Measurements from ENCODE around the gene IFNE. TPM values are rescaled to one million over a fixed set of nuclear protein-coding genes. Genes with fewer than 3 reads are reported as not detected.

The IFNE gene, protein sequence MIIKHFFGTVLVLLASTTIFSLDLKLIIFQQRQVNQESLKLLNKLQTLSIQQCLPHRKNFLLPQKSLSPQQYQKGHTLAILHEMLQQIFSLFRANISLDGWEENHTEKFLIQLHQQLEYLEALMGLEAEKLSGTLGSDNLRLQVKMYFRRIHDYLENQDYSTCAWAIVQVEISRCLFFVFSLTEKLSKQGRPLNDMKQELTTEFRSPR
- not detected in 2 replicates for total RNA-seq

GRCh38 chr9:21482213-21482612 is at the start of gene IFNE:
Gene IFNE (minus strand): TSS chr9:21482313. CDS start chr9:21481694, 619 bp downstream.
- no peaks in the 10 kb centered on the region for H3K9me3 Mint-ChIP-seq
- H3K27me3 Mint-ChIP-seq (ENCODE audit: low read depth): peaks cover 8% of the 10 kb centered on the region
- peaks cover 5% of the 10 kb centered on the region for H3K4me1 Mint-ChIP-seq (ENCODE audit: low read depth)
- intact Hi-C loops (cut with micrococcal nuclease): no loop called here
- H3K4me3 Mint-ChIP-seq (ENCODE audit: low read depth): no peak within 1 kb of the TSS
- no peak within 1 kb of the TSS for H3K27ac Mint-ChIP-seq
- DNase-seq (ENCODE audit: low spot score): no peak
- H3K36me3 Mint-ChIP-seq (ENCODE audit: low read depth): no peaks in the 10 kb centered on the region

- no peaks in the 10 kb centered on the region for H3K4me1 Mint-ChIP-seq (ENCODE audit: low read depth)
- no peak overlapping the region for H3K4me3 Mint-ChIP-seq (ENCODE audit: low read depth)
- H3K27me3 Mint-ChIP-seq (ENCODE audit: low read depth): no peaks in the 10 kb centered on the region
- intact Hi-C loops (cut with micrococcal nuclease): no loop called here
- H3K36me3 Mint-ChIP-seq (ENCODE audit: low read depth): no peaks in the 10 kb centered on the region
- H3K9me3 Mint-ChIP-seq: no peaks in the 10 kb centered on the region
- no peak for DNase-seq (ENCODE audit: low spot score)
- H3K27ac Mint-ChIP-seq: no peak overlapping the region
These were observed 46.2 kb upstream of the IFNE start for GRCh38 chr9:21528123-21528808.

DNA sequence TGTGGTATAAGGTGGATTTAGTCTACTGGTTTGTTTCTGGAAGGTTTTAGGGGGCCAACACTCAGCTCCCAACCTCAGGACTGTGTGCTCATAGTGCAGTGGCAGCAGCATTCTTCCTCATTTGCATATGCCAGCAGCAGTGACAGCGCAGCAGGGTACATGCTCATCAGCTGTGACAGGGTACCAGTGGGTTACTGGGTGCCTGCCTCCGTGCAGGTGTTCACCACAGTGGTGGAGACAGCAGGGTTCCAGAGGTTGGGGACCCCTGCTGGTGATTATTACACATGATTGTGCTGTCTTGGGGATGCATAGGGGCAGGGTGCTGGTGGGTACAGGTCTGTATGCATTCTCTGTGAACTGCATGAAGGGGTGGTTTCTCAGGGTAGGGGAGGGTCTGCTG is 45.5 kb upstream of the IFNE start:
- no peak for DNase-seq (ENCODE audit: low spot score)
- Mint-ChIP-seq H3K4me1 (ENCODE audit: low read depth) (no peaks in the 10 kb centered on the region), H3K27ac (no peak overlapping the region), H3K36me3 (ENCODE audit: low read depth) (no peaks in the 10 kb centered on the region), H3K27me3 (ENCODE audit: low read depth) (no peaks in the 10 kb centered on the region), H3K9me3 (no peaks in the 10 kb centered on the region), H3K4me3 (ENCODE audit: low read depth) (no peak overlapping the region)
- intact Hi-C loops (cut with micrococcal nuclease): no loop called here

GRCh38 chr9:21525174-21525573 is 43.1 kb upstream of the IFNE start:
- peaks cover 2% of the 10 kb centered on the region for H3K27me3 Mint-ChIP-seq (ENCODE audit: low read depth)
- intact Hi-C loops (cut with micrococcal nuclease): no loop called here
- H3K4me3 Mint-ChIP-seq (ENCODE audit: low read depth): no peak overlapping the region
- H3K4me1 Mint-ChIP-seq (ENCODE audit: low read depth): no peaks in the 10 kb centered on the region
- no peaks in the 10 kb centered on the region for H3K36me3 Mint-ChIP-seq (ENCODE audit: low read depth)
- no peaks in the 10 kb centered on the region for H3K9me3 Mint-ChIP-seq
- no peak for DNase-seq (ENCODE audit: low spot score)
- no peak overlapping the region for H3K27ac Mint-ChIP-seq

DNA sequence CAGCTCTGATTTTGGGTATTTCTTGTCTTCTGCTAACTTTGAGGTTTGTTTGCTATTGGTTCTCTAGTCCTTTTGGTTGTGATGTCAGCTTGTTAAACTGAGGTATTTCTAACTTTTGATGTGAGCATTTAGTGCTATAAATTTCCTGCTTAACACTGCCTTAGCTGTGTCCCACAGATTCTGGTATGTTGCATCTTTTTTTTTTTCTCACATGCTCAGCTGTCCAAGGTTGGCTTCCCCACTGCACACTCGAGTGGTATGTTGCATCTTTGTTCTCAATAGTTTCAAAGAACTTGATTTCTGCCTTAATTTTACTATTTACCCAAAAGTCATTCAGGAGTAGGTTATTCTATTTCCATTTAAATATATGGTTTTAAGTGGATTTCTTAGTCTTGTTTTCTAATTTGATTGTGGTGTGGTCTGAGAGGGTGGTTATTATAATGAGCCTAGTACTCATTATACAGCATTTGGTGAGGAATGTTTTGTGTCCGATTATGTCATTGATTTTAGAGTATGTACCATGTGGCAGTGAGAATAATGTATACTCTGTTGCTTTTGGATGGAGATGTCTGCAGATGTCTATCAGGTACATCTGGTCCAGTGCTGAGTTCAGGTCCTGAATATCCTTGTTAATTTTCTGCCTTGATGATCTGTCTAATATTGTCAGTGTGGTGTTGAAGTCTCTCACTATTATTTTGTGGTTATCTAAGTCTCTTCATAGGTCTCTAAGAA is 42.2 kb upstream of the IFNE start:
- Mint-ChIP-seq H3K4me3 (ENCODE audit: low read depth) (no peak overlapping the region), H3K27ac (no peak overlapping the region), H3K27me3 (ENCODE audit: low read depth) (peaks cover 2% of the 10 kb centered on the region), H3K9me3 (no peaks in the 10 kb centered on the region), H3K4me1 (ENCODE audit: low read depth) (no peaks in the 10 kb centered on the region), H3K36me3 (ENCODE audit: low read depth) (no peaks in the 10 kb centered on the region)
- intact Hi-C loops (cut with micrococcal nuclease): no loop called here
- no peak for DNase-seq (ENCODE audit: low spot score)

DNA sequence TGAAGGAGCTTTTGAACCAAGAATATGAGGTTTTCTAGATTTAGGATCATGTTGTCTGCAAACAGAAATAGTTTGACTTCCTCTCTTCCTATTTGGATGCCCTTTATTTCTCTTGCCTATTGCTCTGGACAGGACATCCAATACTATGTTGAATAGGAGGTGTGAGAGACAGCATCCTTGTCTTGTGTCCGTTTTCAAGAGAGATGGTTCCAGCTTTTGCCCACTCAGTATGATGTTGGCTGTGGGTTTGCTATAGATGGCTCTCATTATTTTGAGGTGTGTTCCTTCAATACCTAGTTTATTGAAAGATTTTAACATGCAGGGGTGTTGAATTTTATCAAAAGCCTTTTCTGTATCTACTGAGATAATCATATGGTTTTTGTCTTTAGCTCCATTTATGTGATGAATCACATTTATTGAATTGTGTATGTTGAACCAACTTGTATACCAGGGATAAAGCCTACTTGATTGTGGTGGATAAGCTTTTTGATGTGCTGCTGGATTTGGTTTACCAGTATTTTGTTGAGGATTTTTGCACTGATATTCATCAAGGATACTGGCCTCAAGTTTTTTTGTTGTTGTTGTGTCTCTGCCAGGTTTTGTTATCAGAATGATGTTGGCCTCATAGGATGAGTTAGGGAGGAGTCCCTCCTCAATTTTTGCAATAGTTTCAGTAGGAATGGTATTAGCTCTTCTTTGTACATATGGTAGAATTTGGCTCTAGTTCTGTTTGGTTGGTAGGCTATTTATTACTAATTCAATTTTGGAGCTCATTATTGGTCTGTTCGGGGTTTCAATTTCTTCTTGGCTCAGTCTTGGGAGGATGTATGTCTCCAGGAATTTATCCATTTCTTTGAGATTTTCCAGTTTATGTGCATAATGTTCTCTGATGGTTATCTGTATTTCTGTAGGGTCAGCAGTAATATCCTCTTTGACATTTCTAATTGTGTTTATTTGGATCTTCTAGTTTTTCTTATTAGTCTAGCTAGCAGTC is 41.2 kb upstream of the IFNE start:
- intact Hi-C loops (cut with micrococcal nuclease): no loop called here
- H3K4me3 Mint-ChIP-seq (ENCODE audit: low read depth): no peak overlapping the region
- no peaks in the 10 kb centered on the region for H3K9me3 Mint-ChIP-seq
- no peak for DNase-seq (ENCODE audit: low spot score)
- H3K4me1 Mint-ChIP-seq (ENCODE audit: low read depth): no peaks in the 10 kb centered on the region
- H3K27me3 Mint-ChIP-seq (ENCODE audit: low read depth): peaks cover 2% of the 10 kb centered on the region
- no peak overlapping the region for H3K27ac Mint-ChIP-seq
- no peaks in the 10 kb centered on the region for H3K36me3 Mint-ChIP-seq (ENCODE audit: low read depth)

- no peaks in the 10 kb centered on the region for H3K9me3 Mint-ChIP-seq
- intact Hi-C loops (cut with micrococcal nuclease): no loop called here
- no peaks in the 10 kb centered on the region for H3K4me1 Mint-ChIP-seq (ENCODE audit: low read depth)
- peaks cover 2% of the 10 kb centered on the region for H3K27me3 Mint-ChIP-seq (ENCODE audit: low read depth)
- H3K4me3 Mint-ChIP-seq (ENCODE audit: low read depth): no peak overlapping the region
- no peak for DNase-seq (ENCODE audit: low spot score)
- no peaks in the 10 kb centered on the region for H3K36me3 Mint-ChIP-seq (ENCODE audit: low read depth)
- H3K27ac Mint-ChIP-seq: no peak overlapping the region
These were observed 40.2 kb upstream of the IFNE start for GRCh38 chr9:21522348-21522747.

DNA sequence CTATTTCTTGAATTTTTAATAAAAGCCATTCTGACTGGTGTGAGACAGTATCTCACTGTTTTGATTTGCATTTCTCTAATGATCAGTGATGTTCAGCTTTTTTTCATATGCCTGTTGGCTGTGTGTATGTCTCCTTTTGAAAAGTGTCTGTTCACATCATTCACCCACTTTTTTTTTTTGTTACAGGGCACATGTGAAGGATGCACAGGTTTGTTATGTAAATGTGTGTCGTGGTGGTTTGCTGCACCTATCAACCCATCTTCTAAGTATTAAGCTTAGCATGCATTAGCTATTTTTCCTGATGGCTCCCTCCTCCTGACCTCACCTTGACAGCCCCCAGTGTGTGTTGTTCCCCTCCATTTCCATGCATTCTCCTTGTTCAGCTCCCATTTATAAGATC is 39.3 kb upstream of the IFNE start:
- intact Hi-C loops (cut with micrococcal nuclease): no loop called here
- Mint-ChIP-seq H3K4me1 (ENCODE audit: low read depth) (no peaks in the 10 kb centered on the region), H3K9me3 (no peaks in the 10 kb centered on the region), H3K36me3 (ENCODE audit: low read depth) (no peaks in the 10 kb centered on the region), H3K27me3 (ENCODE audit: low read depth) (peaks cover 2% of the 10 kb centered on the region), H3K27ac (no peak overlapping the region), H3K4me3 (ENCODE audit: low read depth) (no peak overlapping the region)
- no peak for DNase-seq (ENCODE audit: low spot score)

DNA sequence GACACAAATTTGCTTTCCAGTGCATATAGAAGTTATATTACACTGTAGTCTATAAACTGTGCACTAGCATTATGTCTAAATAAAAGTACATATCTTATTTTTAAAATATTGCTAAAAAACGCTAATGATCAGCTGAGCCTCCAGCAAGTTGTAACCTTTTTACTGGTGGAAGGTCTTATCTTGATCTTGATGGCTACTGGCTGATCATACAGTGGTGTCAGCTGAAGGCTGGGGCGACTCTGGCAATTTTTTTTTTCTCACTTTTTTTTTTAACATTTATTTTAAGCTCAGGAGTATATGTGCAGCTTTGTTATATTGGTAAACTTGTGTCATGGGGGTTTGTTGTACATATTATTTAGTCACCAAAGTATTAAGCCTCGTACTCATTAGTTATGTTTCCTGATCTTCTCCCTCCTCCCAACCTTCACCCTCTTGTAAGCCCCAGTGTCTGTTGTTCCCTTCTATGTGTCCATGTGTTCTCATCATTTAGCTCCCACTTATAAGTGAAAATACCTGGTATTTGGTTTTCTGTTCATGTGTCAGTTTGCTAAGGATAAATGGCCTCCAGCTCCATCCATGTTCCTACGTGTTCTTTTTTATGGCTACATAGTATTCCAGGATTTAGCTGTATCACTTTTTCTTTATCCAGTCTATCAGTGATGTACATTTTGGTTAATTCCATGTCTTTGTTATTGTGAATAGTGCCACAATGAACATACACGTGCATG is 38.6 kb upstream of the IFNE start:
- peaks cover 2% of the 10 kb centered on the region for H3K27me3 Mint-ChIP-seq (ENCODE audit: low read depth)
- H3K4me1 Mint-ChIP-seq (ENCODE audit: low read depth): no peaks in the 10 kb centered on the region
- DNase-seq (ENCODE audit: low spot score): no peak
- no peaks in the 10 kb centered on the region for H3K36me3 Mint-ChIP-seq (ENCODE audit: low read depth)
- H3K9me3 Mint-ChIP-seq: no peaks in the 10 kb centered on the region
- H3K4me3 Mint-ChIP-seq (ENCODE audit: low read depth): no peak overlapping the region
- no peak overlapping the region for H3K27ac Mint-ChIP-seq
- intact Hi-C loops (cut with micrococcal nuclease): no loop called here

DNA sequence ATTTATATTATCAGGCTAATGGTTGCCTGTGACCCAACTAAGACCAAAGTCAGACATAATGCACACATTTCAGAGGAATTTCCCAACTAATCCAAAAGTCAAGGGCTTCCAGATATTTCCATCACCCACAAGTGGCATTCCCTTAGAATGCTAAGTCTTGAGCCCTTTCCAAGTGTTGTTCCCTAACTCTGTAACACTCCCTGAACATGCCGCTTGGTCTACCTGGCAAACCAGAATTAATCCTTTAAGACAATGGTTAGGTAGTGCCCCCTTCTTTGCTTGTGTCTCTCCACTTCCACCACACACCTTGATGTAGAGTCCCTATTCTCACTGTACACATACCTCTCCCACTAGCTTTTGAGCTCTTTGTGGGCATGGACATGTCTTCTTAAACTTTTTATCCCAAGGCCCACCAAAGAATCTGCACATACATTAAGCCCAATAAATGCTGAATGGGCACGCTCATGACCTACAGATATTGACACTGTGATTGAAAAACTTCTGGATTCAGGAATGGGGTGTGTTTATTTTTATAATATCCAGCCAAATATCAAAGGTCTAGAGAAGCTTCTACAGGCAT is 37.8 kb upstream of the IFNE start:
- Mint-ChIP-seq H3K27me3 (ENCODE audit: low read depth) (peaks cover 2% of the 10 kb centered on the region), H3K27ac (no peak overlapping the region), H3K4me1 (ENCODE audit: low read depth) (no peaks in the 10 kb centered on the region), H3K4me3 (ENCODE audit: low read depth) (no peak overlapping the region), H3K9me3 (no peaks in the 10 kb centered on the region), H3K36me3 (ENCODE audit: low read depth) (no peaks in the 10 kb centered on the region)
- no peak for DNase-seq (ENCODE audit: low spot score)
- intact Hi-C loops (cut with micrococcal nuclease): no loop called here

DNA sequence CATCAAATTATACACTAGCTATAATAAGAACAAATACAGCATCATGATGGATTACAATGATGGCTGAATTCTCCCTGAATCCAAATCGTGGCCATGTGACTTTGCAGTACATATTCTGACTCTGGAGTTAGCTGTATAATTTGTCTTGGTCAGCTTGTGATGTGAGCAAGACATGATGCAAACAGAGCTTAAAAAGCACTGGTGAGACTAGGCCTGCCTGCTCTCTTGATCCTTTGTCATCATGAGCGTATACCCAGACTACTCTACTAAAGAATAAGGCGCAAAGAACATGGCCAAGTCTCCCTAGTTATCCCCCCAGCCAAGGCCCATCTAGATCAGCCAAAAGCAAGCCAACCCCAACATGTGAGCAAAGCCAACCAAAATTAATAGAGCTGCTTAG is 34.7 kb upstream of the IFNE start:
- H3K4me3 Mint-ChIP-seq (ENCODE audit: low read depth): no peak overlapping the region
- no peaks in the 10 kb centered on the region for H3K36me3 Mint-ChIP-seq (ENCODE audit: low read depth)
- no peak for DNase-seq (ENCODE audit: low spot score)
- H3K27me3 Mint-ChIP-seq (ENCODE audit: low read depth): peaks cover 2% of the 10 kb centered on the region
- H3K4me1 Mint-ChIP-seq (ENCODE audit: low read depth): no peaks in the 10 kb centered on the region
- no peak overlapping the region for H3K27ac Mint-ChIP-seq
- intact Hi-C loops (cut with micrococcal nuclease): no loop called here
- no peaks in the 10 kb centered on the region for H3K9me3 Mint-ChIP-seq

DNA sequence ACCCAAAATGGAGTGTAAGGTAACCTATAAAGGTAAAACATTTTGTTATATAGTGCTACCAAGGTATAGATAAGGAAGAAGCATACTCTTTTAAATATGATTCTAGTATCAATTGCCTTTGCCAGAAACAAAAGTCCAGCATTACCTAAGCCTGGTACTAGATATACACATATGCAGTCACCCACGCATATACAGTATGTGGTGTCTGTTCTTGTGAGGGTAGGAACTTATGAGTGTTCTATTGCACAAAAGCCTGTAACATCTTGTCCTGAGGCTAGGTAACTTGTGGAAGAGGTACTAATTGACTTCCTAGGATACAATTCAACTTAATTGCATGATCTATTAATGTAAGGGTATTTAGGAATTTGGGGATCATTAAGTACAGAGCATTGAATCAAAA is 31.3 kb upstream of the IFNE start:
- intact Hi-C loops (cut with micrococcal nuclease): no loop called here
- H3K27me3 Mint-ChIP-seq (ENCODE audit: low read depth): peaks cover 4% of the 10 kb centered on the region
- no peaks in the 10 kb centered on the region for H3K36me3 Mint-ChIP-seq (ENCODE audit: low read depth)
- no peak for DNase-seq (ENCODE audit: low spot score)
- H3K4me1 Mint-ChIP-seq (ENCODE audit: low read depth): no peaks in the 10 kb centered on the region
- H3K9me3 Mint-ChIP-seq: no peaks in the 10 kb centered on the region
- H3K27ac Mint-ChIP-seq: no peak overlapping the region
- no peak overlapping the region for H3K4me3 Mint-ChIP-seq (ENCODE audit: low read depth)

Data from activated T-helper 2 cell treated with anti-CD3 and anti-CD28 coated beads, Interferon-gamma antibody, Interleukin-2, Interleukin-4, amounts not matched to agents 10 μg/mL and 5 μg/mL and 100 μg/mL, durations not matched to agents 14 hours and 24 hours and 36 hours (primary cell).